ENCODE measurements around the gene DCUN1D2.
"Not testable (repeated sequence)": the region's sequence is repeated elsewhere in the genome, so short reads cannot be mapped to it uniquely, and the experiment has no call there.

DCUN1D2 gene

GRCh38 chr13:113445791-113446487 is 44.6 kb downstream of the DCUN1D2 start:
- DNase-seq (ENCODE audit: low read depth) = no peak

DNA sequence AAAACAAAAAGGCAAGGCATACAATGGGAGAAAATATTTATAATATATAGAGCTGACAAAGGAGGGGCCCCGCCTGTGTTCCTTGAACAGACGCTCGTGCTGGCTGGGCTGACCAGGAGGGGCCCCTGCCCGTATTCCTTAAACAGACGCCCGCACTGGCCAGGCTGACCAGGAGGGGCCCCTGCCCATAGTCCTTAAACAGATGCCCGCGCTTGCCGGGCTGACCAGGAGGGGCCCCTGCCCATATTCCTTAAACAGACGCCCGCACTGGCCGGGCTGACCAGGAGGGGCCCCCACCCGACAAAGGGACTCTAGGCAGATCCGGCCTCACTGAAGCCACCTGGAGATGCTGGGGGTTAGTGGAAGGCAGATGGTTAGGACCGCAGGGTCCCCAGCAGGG is 46.5 kb downstream of the DCUN1D2 start:
- no peak for DNase-seq (ENCODE audit: low read depth)

- DNase-seq (ENCODE audit: low read depth) = no peak
Observed at GRCh38 chr13:113442985-113443362, 47.5 kb downstream of the DCUN1D2 start.

- no peak for DNase-seq (ENCODE audit: low read depth)
Observed at GRCh38 chr13:113442354-113442984, 48.0 kb downstream of the DCUN1D2 start.

GRCh38 chr13:113441661-113442060 is 48.9 kb downstream of the DCUN1D2 start:
- DNase-seq (ENCODE audit: low read depth) = no peak

DNA sequence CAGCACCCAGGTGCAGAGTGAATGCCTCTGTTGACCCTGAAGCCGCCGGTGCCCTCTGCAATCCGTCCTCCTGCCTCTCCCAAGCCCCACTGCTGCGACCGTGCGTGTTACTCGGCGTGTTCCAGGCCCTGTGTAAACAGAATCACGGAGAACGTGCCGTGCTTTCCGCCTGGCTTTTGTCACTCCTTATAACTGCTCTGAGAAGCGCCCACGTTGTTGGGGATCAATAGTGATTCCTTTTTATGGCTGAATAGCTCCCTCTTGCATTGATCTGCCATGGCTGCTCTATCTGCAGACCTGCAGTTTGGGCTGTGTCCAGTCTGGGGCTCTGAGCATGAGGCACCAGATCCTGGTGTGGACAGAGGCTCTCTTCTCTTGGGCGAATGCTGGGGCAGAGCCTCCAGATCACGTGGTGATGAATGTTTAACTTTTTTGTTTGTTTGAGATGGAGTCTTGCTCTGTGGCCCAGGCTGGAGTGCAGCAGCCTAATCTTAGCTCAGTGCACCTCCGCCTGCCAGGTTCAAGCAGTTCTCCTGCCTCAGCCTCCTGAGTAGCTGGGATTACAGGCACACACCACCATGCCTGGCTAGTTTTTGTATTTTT is 53.0 kb downstream of the DCUN1D2 start:
- no peak for DNase-seq (ENCODE audit: low read depth)

DNA sequence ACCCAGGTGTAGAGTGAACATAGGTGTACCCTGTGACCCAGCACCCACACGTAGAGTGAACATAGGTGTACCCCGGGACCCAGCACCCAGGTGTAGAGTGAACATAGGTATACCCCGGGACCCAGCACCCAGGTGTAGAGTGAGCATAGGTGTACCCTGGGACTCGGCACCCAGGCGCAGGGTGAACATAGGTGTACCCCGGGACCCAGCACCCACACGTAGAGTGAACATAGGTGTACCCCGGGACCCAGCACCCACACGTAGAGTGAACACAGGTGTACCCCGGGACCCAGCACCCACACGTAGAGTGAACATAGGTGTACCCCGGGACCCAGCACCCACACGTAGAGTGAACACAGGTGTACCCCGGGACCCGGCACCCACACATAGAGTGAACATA is 53.6 kb downstream of the DCUN1D2 start:
- DNase-seq (ENCODE audit: low read depth) = not testable (repeated sequence)

DNA sequence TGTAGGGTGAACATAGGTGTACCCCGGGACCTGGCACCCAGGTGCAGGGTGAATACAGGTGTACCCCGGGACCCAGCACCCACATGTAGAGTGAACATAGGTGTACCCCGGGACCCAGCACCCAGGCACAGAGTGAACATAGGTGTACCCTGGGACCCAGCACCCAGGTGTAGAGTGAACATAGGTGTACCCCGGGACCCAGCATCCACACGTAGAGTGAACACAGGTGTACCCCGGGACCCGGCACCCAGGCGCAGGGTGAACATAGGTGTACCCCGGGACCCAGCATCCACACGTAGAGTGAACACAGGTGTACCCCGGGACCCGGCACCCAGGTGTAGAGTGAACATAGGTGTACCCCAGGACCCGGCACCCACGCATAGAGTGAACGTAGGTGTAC is 54.6 kb downstream of the DCUN1D2 start:
- not testable (repeated sequence) for DNase-seq (ENCODE audit: low read depth)

- DNase-seq (ENCODE audit: low read depth) = no peak
Observed at GRCh38 chr13:113433391-113433916, 57.1 kb downstream of the DCUN1D2 start.

- no peak for DNase-seq (ENCODE audit: low read depth)
Observed at GRCh38 chr13:113432506-113433270, 57.8 kb downstream of the DCUN1D2 start.

GRCh38 chr13:113431171-113431570 is 59.3 kb downstream of the DCUN1D2 start:
- DNase-seq (ENCODE audit: low read depth) = no peak

DNA sequence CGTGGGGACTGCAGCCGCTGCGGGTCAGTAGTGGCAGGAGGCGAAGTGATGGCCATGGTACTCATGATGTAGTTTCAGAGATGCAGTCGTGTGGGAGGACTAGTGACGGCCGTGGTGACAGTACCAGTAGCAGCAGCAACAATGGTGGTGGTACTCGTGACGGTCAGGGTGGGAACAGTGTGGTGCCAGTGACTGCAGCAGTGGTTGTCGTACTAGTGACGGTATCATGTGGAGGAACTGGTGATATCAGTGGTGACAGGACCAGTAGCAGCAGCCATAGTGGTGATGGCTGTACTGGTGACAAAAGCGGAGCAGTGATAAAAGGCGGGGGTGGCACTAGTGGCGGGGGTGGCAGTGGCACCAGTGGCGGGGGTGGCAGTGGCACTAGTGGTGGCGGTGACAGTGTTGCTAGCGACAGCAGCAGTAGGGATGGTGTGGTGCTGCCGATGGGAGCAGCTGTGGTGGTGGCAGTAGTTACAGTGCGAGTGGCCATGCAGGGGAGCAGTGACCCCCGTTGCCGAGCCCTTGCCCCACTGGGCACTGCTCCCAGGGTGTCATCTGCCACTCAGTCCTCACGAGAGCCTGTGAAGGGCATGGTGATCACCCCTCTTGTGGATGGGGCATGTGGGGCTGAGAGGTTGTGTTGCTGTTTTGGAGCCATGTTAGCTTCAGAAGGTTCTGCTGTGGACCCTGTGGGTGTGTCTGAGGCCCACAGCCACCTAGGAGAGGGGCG is 60.0 kb downstream of the DCUN1D2 start:
- no peak for DNase-seq (ENCODE audit: low read depth)

- no peak for DNase-seq (ENCODE audit: low read depth)
Observed at GRCh38 chr13:113429608-113429985, 60.9 kb downstream of the DCUN1D2 start.

DNA sequence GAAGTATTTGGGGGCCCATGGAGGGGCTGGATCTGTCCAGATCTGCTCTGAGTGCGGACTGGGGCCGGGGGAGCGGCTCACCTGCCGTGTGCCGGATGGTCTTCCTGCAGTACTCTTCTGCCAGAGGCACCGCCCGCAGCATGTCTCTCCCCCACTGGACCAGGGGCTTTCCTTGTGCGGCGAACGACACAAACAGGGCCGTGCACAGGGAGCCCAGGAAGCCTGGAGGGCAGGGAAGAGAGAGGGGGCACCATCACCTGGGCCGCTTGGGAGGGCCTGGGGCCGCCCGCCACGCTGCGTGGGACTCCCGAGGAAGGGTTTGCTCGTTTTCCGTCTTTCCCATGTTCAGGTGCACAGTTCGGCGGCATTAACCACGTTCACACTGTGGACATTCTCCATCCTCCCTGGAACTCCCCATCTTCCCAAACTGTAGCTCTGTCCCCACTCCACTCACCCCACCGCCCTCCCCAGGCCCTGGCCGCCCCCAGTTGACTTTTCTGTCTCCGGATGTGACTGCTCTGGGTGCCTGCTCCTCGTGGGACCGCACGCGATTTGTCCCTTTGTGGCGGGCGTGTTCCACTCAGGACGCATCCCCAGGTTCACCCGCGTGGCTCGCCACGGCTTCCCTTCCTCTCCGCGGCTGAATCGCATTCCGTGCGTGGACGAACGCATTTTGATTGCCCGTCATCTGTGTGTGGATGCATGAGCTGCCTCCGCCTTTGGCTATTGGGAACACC is 61.5 kb downstream of the DCUN1D2 start:
- no peak for DNase-seq (ENCODE audit: low read depth)

DNA sequence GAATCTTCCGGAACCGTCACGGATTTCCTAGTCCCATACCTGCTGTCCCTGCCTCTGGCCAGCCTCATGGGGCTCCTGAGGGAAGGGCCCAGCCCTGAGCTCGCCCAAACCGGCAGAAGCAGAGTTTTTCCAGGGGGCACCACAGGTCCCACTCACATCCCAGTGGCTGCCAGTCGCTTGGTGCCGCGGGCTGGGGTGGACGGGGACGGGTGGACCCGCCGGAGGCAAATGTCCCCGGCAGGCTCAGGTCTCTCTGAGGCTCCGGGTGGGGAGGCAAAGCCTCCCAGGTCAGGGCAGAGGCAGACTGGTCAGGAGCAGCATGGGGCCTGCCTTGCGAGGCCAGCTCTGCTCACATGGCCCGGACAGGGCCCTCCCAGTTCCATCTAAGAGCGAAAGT is 62.0 kb downstream of the DCUN1D2 start:
- DNase-seq (ENCODE audit: low read depth) = no peak

GRCh38 chr13:113427562-113428468 is 62.7 kb downstream of the DCUN1D2 start:
- no peak for DNase-seq (ENCODE audit: low read depth)

DNA sequence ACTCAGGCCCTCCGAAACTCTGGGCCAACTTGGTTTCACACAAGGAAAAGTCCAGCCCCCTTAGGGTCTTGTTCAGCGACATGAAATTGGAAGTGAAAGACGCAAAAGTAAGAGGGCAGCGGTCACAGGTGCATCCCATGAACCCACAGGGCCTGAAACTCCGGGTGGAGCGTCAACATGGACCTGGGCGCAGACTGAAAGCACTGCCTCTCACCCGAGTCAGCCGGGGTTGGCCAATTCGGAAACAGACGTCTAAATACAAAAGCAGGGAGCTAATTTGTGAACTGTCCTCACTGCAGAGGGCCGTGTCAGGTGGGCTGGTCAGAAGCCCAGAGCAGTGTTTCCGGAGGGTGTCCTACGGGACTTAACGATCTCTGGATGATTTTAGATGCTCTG is 63.9 kb downstream of the DCUN1D2 start:
- DNase-seq (ENCODE audit: low read depth) = no peak

DNA sequence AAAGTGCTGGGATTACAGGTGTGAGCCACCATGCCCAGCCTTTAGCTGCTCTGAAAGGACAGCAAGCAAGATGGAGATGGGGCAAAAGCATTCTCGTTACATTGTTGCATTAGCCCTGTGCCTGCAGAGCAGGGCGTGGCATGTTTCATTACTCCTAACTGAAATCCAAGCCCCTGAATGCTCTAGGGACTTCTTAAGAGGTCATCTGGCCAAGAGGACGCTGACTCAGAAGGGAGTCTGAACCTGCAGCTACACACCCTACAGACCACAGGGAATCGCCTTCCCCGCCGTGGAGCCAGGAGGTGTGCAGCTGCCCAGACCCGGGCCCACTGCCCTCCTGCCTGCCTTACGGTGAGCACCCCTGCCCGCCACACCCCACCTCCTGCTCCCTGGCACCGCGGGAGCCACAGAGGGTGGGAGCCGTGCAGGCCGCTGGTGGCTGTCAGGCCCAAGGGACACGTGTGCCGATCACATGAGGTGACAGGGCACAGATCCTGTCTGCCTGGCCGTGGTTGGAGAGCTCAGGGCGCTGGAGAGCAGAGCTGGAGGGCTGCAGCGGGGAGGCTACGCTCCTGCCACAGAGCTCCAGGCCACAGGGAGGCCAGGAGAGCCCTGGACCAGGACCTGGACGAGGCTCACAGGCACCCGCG is 64.4 kb downstream of the DCUN1D2 start:
- no peak for DNase-seq (ENCODE audit: low read depth)

- DNase-seq (ENCODE audit: low read depth) = no peak
Observed at GRCh38 chr13:113423520-113424163, 66.9 kb downstream of the DCUN1D2 start.
